ENCODE data around the gene ZNF462.

Gene ZNF462

DNA sequence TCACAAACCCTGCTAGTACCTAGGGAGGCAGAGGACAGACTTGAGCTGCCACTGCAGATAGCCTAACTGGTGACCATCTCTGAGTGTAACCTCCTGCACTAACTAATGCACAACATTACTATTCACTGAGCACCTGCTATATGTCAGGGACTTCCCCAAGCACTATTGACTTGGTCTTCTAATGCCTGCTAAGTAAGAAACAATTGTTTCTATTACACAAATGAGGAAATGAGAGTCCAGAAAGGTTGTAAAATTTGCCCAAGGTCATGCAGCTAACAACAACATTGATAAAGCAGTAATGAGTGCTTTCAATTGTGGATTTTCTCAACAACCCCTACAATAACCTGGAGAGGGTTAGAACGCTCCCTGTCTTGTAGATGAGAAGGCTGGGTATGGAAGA is 183.7 kb downstream of the ZNF462 start:
- TF ChIP-seq, protein P1, sequence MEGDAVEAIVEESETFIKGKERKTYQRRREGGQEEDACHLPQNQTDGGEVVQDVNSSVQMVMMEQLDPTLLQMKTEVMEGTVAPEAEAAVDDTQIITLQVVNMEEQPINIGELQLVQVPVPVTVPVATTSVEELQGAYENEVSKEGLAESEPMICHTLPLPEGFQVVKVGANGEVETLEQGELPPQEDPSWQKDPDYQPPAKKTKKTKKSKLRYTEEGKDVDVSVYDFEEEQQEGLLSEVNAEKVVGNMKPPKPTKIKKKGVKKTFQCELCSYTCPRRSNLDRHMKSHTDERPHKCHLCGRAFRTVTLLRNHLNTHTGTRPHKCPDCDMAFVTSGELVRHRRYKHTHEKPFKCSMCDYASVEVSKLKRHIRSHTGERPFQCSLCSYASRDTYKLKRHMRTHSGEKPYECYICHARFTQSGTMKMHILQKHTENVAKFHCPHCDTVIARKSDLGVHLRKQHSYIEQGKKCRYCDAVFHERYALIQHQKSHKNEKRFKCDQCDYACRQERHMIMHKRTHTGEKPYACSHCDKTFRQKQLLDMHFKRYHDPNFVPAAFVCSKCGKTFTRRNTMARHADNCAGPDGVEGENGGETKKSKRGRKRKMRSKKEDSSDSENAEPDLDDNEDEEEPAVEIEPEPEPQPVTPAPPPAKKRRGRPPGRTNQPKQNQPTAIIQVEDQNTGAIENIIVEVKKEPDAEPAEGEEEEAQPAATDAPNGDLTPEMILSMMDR (IDR thresholded peaks at IDR 0.05): no peak

DNA sequence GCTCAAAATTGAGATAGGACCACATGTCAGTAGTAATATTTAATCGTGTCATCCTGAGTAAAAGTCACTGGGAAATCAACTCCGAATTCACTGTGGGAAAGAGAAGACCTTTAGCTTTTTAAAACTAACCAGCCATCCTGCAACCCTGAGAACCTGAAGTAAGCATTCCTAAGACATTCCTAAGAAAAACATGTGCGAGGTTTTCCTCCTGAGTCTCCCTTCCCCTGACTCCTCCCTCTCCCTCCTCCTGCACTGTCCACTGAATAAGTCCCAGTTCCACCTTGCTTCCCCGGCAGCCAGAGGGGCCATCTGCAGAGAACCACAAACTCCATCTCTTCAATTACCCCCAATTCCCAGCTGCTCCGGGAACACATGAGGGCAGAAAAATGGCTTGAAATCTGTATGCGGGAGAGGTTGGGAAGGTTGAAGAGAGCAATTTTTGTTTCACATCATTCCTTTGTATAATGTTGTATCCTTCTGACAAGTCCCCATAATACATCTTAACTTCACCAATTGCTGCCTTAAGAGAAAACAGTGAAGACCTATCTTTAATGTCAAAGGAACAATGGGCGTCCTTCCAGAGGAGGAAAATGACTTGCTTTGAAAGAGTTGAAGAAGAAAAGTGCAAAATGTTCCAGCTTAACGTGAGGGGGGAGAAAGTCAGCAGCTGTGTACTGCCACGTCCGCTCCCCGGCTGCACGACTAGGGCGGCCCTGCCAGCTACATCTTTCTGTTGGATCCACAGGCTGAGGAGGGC is 186.3 kb downstream of the ZNF462 start:
- TF ChIP-seq, protein P1 (IDR thresholded peaks at IDR 0.05): no peak

DNA sequence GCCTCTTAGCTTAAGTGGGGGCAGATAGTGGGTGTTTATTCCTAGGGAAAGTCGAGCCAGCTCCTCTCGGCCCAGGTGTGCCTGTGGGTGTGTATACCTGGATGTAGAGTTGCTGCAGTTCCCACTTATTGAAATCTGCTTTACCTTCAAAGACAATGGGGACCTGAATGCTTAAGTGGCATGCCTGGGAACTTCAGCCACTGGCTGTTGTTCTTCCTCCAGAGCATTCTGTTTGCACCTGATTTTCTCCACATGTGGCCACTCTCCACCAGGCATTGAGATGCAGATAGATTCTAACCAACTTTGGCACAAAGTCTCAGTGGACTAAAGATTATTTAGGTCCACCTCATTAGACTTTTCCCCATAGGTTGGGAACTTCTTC is 186.8 kb downstream of the ZNF462 start:
- TF ChIP-seq, protein P1 (IDR thresholded peaks at IDR 0.05): no peak

DNA sequence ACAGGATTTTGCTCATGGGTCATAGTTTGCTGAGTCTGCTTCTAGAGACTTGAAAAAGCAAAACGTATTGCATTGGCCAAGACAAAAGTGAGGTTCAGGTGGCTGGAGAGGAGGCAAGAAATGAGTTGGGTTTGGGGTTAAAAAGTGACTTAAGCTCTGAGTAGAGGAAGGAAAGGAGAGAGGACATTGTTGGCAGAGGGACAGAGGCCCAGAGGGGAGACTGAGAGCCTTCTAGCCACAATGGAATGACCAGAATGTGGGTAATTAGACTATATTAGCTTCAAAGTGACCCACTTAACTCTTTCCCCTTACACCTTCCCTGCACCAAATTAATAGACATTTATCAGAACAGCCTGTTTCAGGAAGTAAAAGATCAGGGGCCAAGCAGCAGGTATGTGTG is 188.4 kb downstream of the ZNF462 start:
- TF ChIP-seq, protein P1 (IDR thresholded peaks at IDR 0.05): no peak

DNA sequence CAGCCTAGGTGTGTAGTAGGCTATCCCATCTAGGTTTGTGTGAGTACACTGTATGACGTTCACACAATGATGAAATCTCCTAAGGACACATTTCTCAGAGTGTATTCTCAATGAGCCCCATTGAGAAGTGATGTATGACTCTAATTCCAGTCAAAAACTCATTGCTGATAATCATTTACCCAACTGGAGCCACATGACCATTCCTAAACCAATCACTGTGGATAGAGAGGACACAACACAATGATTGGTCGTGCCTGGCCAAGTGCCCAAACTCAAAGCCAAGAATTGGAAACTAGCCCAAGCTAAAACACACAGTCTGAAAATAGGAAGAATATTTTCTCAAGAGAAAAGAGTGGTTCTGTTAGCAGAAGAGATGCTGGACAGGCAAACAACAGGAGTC is 191.2 kb downstream of the ZNF462 start:
- TF ChIP-seq, protein P1 (IDR thresholded peaks at IDR 0.05): no peak

DNA sequence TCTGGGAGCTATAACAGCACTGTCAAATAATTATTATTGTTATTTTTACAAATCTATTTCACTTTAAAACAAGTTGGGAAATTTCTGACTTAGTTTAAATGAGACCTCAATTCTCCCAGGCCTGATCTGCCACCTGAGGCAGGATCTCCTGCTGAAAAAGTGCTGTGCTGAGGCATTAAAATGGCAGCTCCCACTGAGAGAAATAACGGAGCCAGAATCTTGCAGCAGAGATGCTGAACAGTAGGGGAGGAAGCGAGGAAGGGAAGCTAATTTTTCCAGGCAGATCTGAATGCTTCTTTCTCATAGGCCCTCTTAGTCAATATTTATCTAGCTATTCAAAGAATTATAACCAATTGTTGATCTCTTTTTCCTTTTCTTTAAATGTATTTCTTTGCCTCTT is 196.3 kb downstream of the ZNF462 start:
- TF ChIP-seq, protein P1 (IDR thresholded peaks at IDR 0.05): no peak

DNA sequence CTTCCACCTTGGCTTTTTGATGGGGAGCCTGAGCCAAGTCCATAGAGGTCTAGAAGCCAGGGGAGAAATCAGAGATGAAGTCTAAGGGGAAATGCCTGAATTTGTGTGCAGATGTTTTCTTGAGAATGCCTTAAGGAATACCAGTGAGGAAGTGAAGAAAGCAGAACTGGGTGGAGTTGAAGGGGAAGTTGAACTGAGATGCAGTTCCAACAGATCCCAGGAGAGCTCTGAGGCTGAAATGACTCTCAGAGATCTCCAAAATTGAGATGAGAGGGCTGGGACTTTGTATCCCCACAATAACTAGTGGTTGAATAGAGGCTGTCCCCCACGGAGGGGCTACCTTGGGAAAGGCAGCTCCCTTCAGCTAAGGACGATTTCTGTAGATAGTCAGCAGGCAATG is 197.1 kb downstream of the ZNF462 start:
- TF ChIP-seq, protein P1 (IDR thresholded peaks at IDR 0.05): no peak
